ENCODE measurements around the gene PAFAH1B2.
"Not testable (repeated sequence)": the region's sequence is repeated elsewhere in the genome, so short reads cannot be mapped to it uniquely, and the experiment has no call there.

The PAFAH1B2 gene

DNA sequence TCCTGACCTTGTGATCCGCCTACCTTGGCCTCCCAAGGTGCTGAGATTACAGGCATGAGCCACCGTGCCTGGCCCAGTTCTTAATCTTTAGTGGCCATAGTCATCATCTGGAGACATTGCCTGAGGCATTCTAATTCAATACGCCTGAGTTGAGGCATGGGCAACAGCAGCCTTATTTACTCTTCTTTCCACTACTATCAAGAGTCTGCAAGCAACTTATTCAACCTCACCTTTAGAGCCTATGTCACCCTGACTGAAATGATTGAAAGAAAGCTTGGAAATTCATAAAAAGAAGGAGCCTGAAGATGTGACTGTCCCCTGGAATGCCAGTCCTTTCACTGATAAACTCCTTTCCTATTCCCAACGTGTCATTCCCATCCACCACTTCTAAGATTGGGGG lies 15.8 kb upstream of the PAFAH1B2 start:
- DNase-seq, result no peak

DNA sequence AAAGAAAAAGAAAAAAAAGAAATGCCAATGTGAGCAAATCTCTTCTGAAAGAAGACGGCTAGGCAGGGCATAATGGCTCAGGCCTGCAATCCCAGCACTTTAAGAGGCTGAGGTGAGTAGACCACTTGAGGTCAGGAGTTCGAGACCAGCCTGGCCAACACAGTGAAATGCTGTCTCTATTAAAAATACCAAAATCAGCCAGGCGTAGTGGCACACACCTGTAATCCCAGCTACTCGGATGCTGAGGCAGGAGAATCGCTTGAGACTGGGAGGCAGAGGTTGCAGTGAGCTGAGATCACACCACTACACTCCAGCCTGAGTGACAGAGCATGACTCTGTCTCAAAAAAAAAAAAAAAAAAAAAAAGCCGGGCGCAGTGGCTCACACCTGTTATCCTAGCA lies 13.7 kb upstream of the PAFAH1B2 start:
- DNase-seq, result not testable (repeated sequence)

DNA sequence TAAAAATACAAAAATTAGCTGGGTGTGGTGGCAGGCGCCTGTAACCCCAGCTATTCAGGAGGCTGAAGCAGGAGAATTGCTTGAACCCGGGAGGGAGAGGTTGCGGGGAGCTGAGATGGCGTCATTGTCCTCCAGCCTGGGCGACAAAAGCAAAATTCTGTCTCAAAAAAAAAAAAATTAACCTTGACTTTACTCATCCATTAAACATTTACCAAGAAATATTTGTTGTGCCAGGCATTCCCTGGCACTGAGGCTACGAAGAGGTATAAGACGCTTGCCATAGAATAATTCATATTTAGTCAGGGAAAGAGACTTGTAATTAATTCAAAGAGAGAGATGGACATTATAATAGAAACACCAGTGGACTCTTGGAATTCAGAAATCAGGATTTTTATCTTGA lies 13.2 kb upstream of the PAFAH1B2 start:
- DNase-seq, result no peak

DNA sequence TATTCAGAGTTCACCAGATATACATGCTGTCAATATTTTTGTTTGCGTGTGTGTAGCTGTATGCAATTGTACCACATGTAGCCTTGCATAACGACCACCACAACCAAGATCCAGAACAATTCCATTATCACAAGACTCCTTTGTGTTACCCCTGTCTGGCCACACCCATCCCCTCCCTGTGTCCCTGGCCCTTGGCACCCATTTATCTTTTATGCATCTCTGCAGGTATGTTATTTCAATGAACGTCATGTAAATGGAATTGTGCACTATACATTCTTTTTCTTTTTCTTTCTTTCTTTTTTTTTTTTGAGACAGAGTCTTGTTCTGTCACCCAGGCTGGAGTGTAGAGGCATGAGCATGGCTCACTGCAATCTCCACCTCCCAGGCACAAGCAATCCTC lies 9.7 kb upstream of the PAFAH1B2 start:
- no peak for DNase-seq

DNA sequence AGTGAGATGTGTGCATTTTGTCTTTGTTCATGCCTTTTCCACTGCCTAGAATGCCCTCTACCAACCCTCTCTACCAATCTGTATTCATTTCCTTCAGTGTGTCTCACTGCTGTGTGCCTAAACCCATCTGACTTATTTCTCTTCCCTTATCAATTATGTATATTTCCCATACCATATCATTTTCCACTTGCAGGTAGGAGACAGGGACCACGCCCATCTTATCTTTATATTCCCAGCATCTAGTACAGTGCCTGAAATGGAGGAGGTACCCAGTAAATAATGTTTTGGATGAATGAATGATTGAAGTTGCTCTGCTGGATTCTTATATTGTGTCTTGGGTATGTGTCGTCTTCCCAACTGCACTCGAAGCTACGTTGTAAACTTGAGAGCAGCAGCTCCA lies 9.1 kb upstream of the PAFAH1B2 start:
- not testable (repeated sequence) for DNase-seq

DNA sequence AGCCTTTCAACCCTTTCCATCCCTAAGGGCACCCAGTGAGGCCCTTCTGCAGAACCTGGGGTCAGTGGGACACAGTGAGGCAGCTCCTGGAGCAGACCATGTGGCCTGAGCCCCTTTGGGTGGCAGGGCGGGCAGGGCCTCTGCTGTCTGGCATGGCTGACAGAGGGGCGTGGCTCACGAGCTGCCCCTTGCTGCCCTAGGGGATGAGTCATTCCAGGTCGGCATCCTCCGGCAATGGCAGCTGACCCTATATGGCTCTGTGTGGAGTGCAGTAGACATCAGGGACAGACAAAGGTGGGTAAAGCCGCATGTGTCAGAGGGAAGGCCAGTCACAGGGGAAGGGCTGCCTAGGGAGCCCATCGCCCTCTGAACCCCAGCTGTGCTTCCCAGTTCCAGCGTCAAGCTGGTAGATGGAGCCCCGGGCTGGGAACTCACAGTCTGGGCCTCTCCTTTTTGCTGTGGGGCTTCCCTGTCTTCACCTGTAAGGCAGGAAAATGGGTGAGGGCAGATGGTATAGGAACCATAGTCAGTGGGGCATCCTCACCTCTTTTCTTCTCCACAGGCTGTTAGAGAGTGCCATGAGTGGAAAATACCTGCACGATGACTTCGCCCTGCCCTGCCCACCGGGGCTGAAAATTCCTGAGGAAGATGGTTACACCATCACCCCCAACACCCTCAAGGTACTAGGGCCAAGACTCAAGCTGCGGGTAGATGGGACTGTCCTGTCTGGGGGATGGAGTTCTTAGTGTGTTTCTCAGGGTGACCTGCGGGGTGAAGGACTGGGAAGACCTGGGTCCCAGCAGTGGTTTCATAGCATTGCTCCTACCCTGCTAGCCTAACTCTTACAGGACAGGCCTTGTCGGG lies 6.6 kb upstream of the PAFAH1B2 start:
- DNase-seq, result not testable (repeated sequence)

DNA sequence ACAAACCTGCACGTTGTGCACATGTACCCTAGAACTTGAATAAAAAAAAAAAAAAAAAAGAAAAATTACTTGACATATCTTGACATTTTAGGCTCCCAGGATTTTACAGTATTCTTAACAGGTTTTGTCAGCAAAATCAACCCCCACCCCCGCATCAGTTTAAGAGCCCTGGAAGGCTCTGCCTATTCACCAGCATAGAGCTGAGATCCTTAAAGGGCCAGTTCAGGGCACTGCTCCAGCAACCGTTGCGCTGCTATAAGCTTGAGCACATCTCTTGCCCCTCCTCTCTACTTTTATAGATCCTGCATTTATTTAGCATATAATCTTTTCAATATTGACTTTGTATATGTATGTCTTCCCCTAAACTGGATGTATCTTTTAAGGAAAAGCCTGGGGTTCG lies 697 bp upstream of the PAFAH1B2 start:
- peak; percentile 45 for DNase-seq

DNA sequence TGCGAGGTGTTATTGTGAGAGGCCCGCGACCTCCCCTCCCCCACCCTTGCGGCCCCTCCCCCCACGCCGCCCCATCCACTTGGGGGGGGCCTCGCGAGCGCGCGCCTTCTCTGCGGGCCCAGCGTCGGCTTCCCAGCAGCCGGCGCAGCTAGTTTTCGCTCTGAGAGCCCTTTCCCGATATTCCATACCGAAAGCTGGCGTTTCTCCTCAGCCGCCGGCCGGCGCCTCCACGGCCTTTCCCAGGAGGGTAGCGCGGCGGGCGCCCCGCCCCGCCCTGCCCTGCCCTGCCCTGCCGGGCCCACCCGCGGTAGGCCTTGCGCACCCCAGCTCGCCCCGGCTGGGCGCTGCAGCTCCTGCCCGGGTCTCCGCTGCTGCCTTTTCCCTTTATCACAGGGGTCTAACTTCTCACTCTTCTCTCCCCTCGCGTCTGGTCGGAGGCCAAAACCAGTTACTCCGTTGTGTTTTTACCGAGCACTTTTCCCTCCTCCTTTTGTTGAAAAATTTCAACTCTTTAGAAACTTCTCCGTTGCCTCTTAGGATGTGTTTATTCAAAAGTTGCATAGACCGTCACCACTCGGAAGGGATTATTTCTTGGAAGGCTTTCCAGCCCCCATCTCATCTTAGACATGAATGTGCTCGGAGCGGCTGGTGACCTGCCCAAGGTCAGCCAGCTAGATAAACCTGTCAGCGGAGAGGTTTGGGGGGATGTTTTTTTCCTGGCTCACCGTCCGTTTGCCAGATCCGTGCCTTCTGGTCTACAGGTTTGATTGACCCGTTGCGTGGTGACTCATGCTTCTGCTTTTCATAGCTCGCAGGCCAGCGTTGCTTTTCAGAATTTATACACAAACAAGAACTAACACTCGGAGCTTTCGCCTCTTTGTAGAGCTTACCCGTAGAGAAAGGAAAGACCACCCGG lies 648 bp downstream of the PAFAH1B2 start:
- DNase-seq, result peak; percentile 46

DNA sequence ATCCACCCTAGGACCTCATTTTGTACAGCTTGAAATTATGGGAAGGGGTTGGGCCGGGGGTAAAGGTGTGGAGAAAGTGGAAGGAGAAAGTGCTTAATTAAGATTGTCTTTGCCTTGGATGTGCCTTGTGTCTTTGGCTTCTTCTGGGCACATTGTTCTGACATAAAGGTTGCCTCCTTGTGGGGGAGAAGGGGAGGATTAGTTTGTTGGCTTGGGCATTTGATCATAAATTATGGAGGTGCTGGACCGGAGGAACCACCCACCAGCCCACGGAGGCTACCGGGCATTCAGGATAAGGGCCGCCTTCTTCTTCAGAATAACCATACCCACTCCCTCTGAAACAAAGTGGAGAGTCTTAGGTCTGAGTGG lies 1.3 kb downstream of the PAFAH1B2 start:
- DNase-seq, result peak; percentile 20

DNA sequence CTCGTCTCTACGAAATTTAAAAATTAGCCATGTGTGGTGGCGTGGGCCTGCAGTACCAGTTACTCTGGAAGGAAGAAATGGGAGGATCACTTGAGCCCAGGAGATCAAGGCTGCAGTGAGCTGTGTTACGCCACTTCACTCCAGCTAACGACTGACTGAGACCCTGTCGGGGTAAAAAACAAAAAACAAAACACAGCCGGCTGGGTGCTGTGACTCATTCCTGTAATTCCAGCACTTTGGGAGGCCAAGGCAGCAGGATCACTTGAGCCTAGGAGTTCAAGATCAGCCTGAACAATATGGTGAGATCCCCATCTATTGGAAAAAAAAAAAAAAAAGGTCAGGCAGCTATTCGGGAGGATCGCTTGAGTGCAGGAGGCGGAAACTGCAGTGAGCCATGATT lies 2.4 kb downstream of the PAFAH1B2 start:
- DNase-seq, result no peak

DNA sequence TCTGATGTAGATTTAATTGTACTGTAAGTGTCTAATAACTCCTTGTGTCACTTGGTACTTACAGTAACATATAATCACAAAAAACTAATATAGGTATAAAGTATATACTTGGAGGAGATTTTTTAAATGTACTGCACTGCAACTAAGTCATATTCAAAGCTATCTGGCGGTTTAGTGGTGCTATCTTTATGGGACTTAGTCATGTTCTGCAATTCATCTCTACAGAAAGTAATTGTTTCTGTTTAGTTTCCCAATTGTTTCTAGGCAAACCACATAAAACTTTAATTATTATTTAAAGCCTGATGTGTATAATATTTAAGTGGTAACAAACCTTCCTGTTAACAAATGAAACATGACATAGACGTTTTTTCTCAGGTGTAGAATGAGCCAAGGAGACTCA lies 8.0 kb downstream of the PAFAH1B2 start:
- DNase-seq, result no peak

DNA sequence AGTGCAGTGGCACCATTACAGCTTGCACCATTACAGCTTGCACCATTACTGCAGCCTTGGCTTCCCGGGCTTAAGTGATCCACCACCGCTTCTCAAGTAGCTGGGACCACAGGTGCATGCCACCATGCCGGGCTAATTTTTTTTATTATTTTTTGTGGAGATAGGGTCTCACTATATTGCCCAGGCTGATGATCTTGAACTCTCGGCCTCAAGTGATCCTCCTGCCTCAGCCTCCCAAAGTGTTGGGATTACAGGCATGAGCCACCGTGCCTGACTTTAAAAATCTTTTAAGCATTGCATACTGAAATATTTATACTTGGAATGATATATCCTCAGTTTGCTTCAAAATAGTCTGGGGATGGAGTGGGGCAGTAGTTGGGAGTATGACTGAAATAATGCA lies 10.4 kb downstream of the PAFAH1B2 start:
- no peak for DNase-seq

DNA sequence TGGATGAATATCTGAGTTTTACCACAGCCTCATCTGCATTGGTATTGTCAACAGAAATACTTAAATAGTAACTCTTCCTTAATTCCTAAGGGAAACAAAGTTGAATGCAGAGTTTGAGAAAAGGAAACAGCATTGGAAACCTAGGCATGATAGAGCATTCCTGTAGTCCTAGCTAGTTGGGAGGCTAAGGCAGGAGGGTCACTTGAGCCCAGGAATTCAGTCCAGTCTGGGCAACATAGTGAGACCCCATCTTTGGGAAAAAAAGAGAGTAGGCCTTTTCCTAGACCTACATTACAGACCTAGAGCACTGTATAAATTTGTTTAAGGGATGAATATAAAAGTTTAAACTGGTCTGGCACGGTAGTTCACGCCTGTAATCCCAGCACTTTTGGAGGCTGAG lies 13.4 kb downstream of the PAFAH1B2 start:
- DNase-seq, result no peak

DNA sequence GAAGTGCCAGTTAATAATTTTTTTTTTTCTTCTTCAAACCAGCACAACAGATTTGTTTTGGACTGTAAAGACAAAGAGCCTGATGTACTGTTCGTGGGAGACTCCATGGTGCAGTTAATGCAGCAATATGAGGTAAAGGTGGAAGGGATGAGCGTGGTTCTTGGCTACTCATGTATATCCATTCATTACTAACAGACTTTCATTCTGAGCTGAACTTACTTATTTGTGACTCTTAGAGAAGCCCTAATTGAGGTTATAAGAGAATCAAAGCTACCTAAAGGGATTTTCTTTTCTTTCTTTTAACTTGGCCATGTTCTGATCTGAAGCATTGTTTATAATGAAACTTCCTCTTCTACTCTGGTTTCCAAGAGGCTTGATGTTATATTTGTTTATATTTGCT lies 15.8 kb downstream of the PAFAH1B2 start:
- no peak for DNase-seq

DNA sequence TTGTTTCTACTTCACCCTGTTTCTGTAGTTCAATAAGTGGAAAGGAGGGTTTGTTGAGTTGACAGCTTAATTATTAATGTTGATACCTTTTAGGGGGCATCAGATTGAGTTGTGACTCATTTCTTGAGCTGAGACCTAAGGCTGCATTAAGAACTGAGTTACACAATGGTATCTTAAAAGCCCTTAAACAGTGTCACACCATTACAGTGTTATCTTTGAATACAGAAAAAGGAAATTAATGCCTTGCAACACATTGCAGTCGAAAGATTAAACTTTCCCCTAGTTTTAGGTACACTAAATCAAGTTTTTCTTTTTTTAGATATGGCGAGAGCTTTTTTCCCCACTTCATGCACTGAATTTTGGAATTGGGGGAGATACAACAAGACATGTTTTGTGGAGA lies 16.7 kb downstream of the PAFAH1B2 start:
- no peak for DNase-seq

DNA sequence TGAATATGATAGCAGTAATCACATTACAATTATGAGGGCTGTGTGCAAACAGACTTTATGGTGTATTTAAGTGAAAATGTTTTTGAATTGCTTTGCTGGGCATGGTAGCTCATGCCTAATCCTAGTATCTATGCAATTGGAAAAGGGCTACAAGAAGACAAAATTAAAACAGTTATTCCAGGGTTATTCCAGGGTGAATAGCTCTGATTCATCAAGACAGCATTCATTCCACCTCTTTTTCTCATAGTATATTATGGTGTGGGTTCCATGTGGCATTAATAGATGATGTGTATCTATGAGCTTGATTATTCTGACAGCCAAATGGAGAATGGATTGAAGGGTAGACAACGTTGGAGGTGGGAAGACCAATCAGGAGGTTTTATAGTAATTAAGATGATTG lies 22.4 kb downstream of the PAFAH1B2 start:
- DNase-seq, result no peak

DNA sequence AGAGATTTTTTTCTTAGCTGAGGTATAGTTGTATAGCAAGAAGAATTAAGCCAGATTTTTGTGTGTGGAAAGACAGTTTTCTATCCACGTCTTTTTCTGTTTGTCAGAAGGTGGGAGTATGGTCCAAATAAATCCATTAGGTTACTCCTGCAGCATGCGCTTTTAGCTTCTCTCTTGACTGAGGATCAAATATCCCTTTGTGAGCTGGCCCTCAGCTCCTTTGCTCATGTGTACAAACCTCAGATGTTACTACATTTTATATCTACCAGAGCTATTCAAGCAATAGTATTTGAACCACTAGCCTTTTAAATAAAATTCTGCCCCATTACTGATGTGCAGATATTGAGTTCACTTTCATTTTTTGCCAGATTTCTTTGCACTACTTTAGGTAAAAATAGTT lies 25.6 kb downstream of the PAFAH1B2 start:
- no peak for DNase-seq

DNA sequence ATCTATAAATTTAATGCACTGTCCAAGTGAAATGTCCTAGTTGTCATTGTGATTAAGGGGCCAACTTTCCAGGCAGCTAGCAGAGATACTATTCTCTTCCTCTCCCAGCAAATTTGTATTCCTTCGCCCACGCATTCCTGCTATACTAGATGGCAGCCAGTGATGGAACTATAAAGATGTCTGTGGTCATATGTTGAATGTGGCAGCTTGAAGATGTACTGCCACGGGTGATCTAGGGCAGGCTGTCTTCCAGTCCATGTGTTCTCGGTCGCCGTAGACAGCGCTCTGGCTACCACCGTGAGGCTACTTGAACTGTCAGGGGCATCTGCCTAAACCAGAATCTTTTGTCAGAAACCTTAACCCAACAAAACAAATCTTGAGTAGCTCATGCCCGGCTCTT lies 26.1 kb downstream of the PAFAH1B2 start:
- DNase-seq, result no peak

DNA sequence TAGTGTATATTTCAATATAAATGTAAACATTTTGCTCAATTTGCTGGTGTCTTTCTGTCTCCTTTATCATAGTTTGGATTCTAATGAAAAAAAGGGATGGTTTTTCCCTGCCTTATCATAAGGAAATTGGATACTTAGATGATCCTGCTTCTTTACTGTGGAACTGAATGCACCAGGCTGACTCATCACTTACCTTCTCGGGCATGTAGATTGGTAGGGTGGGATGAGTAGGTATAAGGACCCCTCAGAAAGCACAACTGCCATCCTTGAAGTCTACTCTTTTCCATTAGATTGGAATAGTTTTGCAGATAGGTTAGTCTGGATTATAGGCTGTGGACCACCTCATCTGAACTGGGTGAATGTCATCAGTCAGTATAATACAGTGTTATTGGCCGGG lies 26.9 kb downstream of the PAFAH1B2 start:
- DNase-seq, result no peak

DNA sequence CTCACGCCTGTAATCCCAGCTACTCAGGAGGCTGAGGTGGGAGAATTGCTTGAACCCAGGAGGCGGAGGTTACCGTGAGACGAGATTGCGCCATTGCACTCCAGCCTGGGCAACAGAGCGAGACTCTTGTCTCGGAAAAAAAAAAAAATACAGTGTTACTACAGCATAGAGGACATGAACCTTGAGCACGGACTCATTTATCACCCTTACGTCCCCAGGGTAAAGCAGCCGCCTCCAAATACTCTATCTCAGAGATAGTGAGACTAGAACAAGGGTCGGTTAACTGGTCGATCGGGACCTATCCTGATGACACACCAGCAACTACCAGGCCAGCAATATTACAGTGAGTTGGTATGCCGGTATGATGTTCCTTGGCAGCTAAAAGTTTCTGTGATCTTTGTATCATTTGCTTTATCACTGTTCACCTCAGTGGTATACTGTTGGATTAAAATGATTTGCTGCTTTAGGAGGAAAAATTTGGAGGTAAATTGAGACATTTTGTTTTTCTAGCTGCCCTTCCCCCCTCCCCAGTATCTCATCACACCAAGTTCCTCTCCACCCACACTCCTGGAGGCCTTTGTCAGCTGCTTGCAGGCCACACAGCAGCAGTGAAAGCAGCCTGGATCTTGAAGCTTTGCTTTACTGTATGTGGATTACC lies 27.4 kb downstream of the PAFAH1B2 start:
- DNase-seq, result no peak

DNA sequence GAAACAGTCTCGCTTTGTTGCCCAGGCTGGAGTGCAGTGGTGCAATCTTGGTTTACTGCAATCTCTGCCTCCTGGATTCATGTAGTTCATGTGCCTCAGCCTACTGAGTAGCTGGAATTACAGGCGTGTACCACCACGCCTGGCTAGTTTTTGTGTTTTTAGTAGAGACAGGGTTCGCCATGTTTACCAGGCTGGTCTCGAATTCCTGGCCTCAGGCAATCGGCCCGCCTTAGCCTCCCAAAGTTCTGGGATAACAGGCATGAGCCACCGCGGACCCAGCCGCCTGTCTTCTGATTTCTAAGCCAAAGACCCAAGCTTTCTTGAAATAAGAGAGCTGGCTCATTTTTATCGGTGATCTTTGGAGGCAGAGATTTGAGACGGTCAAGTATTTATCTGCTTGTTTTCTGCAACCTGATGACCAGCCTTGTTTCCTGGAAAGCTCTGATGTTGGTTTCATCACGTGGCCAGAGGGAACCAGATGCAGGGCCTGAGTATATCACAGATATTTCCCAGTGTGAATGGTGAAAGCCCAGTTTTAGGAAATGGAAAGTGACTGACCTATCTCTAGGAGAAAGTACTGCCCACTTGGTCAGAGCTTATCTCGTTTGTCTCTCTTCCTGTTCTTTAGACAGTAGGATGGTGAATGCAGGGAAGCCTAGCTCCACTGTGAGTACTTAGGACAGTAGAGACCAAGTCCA lies 28.8 kb downstream of the PAFAH1B2 start:
- DNase-seq, result no peak

DNA sequence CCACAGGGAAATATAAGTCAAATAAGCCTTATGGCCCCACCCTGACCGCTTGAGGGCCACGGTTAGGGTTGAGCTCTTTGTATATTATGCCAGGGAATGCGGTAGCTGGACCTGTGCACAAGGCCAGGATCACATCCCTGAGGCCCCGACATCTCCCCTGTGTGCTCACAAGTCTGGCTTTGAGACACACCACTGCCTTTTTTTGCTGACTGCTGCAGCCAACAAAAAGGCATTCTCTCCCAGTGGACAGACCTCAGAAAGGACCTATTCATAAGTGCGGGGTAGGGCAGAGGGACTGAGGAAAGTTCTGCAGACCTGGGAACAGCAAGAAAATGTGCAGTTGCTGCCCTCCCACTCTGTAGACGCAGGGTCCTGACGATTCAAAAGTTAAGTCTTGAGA lies 31.0 kb downstream of the PAFAH1B2 start:
- no peak for DNase-seq

DNA sequence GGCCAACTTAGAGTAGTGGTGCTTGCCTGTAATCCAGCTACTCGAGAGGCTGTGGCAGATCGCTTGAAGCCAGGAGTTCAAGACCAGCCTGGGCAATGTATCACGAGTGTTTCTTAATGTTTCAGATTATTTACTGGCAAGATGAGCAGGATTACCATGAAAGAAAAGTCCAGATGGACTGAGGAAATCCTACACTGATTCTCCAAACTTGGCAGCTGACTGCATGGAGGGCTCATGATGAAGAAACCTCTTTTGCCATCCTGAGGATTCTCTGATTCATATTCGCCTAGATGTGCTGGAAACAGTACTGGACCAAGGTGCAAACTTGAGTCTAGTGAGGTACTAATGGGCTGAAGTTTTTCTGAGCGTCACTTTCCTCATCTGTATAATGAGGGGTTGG lies 31.7 kb downstream of the PAFAH1B2 start:
- no peak for DNase-seq

Data from NCI-H1105 (cell line).